Measurements from ENCODE around the gene COL23A1.

The COL23A1 gene

DNA sequence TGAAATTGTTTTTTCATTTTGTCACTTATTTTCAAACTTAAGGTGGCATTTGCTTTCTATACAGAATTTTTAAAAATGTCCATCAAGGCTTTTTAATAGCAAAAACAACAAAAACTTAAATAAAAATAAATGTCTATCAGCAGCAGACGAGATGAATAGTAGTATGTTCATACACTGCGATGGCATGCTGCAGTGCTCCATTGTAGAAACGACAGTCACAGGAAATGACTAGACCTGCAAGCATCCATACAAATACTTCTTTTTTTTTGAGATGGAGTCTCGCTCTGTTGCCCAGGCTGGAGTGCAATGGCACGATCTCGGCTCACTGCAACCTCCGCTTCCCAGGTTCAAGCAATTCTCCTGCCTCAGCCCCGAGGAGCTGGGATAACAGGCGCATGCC, 41.4 kb downstream of the COL23A1 start:
- DNase-seq (ENCODE audit: low read depth): no peak
- TF ChIP-seq, protein P1, sequence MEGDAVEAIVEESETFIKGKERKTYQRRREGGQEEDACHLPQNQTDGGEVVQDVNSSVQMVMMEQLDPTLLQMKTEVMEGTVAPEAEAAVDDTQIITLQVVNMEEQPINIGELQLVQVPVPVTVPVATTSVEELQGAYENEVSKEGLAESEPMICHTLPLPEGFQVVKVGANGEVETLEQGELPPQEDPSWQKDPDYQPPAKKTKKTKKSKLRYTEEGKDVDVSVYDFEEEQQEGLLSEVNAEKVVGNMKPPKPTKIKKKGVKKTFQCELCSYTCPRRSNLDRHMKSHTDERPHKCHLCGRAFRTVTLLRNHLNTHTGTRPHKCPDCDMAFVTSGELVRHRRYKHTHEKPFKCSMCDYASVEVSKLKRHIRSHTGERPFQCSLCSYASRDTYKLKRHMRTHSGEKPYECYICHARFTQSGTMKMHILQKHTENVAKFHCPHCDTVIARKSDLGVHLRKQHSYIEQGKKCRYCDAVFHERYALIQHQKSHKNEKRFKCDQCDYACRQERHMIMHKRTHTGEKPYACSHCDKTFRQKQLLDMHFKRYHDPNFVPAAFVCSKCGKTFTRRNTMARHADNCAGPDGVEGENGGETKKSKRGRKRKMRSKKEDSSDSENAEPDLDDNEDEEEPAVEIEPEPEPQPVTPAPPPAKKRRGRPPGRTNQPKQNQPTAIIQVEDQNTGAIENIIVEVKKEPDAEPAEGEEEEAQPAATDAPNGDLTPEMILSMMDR (conservative IDR thresholded peaks at IDR 0.05; ENCODE audit: low read depth, low read length): no peak
- no peak overlapping the region for H3K4me3 ChIP-seq (ENCODE audit: low read depth, low read length)

DNA sequence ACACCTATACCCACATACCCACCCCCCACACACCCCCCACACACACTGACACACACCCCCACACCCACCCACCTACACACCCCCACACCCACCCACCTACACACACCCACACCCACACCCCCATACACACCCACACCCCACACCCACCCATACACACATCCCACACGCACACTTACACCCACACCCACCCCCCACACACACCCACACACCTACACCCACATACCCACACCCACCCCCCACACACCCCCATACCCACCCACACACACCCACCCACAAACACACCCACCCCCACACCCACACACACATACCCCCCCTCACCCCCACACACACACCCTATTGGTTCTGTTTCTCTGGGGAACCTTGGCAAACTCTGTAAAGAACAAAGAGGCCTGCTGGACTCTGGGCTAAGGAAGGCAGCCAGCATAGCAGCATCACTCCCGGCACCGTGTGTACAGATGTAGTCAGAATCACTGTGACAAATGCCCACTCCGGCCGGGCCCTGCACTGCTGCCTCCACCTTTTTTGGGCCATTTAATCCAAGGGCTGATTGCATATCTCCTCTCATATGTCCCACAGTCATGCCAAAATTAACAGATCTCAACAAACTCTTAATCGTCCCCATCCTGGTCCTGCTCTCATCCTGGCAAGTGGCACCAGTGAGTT, 42.3 kb downstream of the COL23A1 start:
- TF ChIP-seq, protein P1 (conservative IDR thresholded peaks at IDR 0.05; ENCODE audit: low read depth, low read length): no peak
- no peak for DNase-seq (ENCODE audit: low read depth)
- H3K4me3 ChIP-seq (ENCODE audit: low read depth, low read length): no peak overlapping the region

- no peak overlapping the region for H3K4me3 ChIP-seq (ENCODE audit: low read depth, low read length)
- no peak for DNase-seq (ENCODE audit: low read depth)
- TF ChIP-seq, protein P1 (conservative IDR thresholded peaks at IDR 0.05; ENCODE audit: low read depth, low read length): no peak
Observed at GRCh38 chr5:178547052-178547666, 43.0 kb downstream of the COL23A1 start.

- H3K4me3 ChIP-seq (ENCODE audit: low read depth, low read length): no peak overlapping the region
- TF ChIP-seq, protein P1 (conservative IDR thresholded peaks at IDR 0.05; ENCODE audit: low read depth, low read length): no peak
- no peak for DNase-seq (ENCODE audit: low read depth)
Observed at GRCh38 chr5:178546675-178547033, 43.5 kb downstream of the COL23A1 start.

- no peak for DNase-seq (ENCODE audit: low read depth)
- H3K4me3 ChIP-seq (ENCODE audit: low read depth, low read length): no peak overlapping the region
- TF ChIP-seq, protein P1 (conservative IDR thresholded peaks at IDR 0.05; ENCODE audit: low read depth, low read length): no peak
Observed at GRCh38 chr5:178545941-178546674, 44.1 kb downstream of the COL23A1 start.

- no peak overlapping the region for H3K4me3 ChIP-seq (ENCODE audit: low read depth, low read length)
- DNase-seq (ENCODE audit: low read depth): no peak
- TF ChIP-seq, protein P1 (conservative IDR thresholded peaks at IDR 0.05; ENCODE audit: low read depth, low read length): no peak
Observed at GRCh38 chr5:178545176-178545575, 45.0 kb downstream of the COL23A1 start.
